ENCODE results near the gene INO80D. TPM values are rescaled to one million over a fixed set of nuclear protein-coding genes. Genes with fewer than 3 reads are reported as not detected.

INO80D gene
- total and polyA plus RNA-seq, 2 of the 13 experiments (the other 11 are each of a cell fraction or from before 2014, with no cell fraction given): 7.6 to 7.9 TPM

- no peak for TF ChIP-seq FIP1L1 (IDR thresholded peaks at IDR 0.05; ENCODE audit: borderline replicate concordance, insufficient read depth, low read depth, low read length)
- TF ChIP-seq ELF3 (CRISPR knock-in tag; IDR thresholded peaks at IDR 0.05): no peak
- TF ChIP-seq JUN (CRISPR knock-in tag; IDR thresholded peaks at IDR 0.05): no peak
- 0 out of 2 replicates have a peak, but pooled peaks have one; percentile 39 for TF ChIP-seq ZC3H4 (CRISPR knock-in tag; IDR thresholded peaks at IDR 0.05; ENCODE audit: borderline replicate concordance)
- TF ChIP-seq ZNF740 (CRISPR knock-in tag; IDR thresholded peaks at IDR 0.05): peak; percentile 31
- TF ChIP-seq PAF1 (CRISPR knock-in tag; IDR thresholded peaks at IDR 0.05): no peak
- no peak for TF ChIP-seq CC2D1A (CRISPR knock-in tag; IDR thresholded peaks at IDR 0.05)
- TF ChIP-seq ZNF672 (CRISPR knock-in tag; IDR thresholded peaks at IDR 0.05): no peak
- no peak; the same call in 1 of the 2 replicates for TF ChIP-seq MAX (IDR thresholded peaks at IDR 0.05)
- TF ChIP-seq ZSCAN29 (CRISPR knock-in tag; conservative IDR thresholded peaks at IDR 0.05): no peak
- no peak for TF ChIP-seq MZF1 (CRISPR knock-in tag; IDR thresholded peaks at IDR 0.05; ENCODE audit: borderline replicate concordance)
- TF ChIP-seq NAIF1 (CRISPR knock-in tag; IDR thresholded peaks at IDR 0.05; ENCODE audit: borderline replicate concordance): no peak
- TF ChIP-seq GATA4 (IDR thresholded peaks at IDR 0.05; ENCODE audit: borderline replicate concordance, low read depth): no peak
- TF ChIP-seq ZNF609 (CRISPR knock-in tag; IDR thresholded peaks at IDR 0.05; ENCODE audit: borderline replicate concordance): no peak
- no peak for TF ChIP-seq ZNF691 (CRISPR knock-in tag; IDR thresholded peaks at IDR 0.05; ENCODE audit: borderline replicate concordance, low read depth)
- TF ChIP-seq ZNF282 (IDR thresholded peaks at IDR 0.05; ENCODE audit: partially characterized antibody): no peak
- TF ChIP-seq POLR2AphosphoS2 (IDR thresholded peaks at IDR 0.05; ENCODE audit: low read depth, low read length): no peak
- TF ChIP-seq ZNF256 (CRISPR knock-in tag; conservative IDR thresholded peaks at IDR 0.05): no peak; the same call in 1 of the 2 replicates
- no peak; the same call in 1 of the 2 replicates for TF ChIP-seq ZBTB38 (CRISPR knock-in tag; IDR thresholded peaks at IDR 0.05)
- TF ChIP-seq DMTF1 (CRISPR knock-in tag; IDR thresholded peaks at IDR 0.05): no peak
- TF ChIP-seq HDAC6 (IDR thresholded peaks at IDR 0.05; ENCODE audit: low read depth, low read length): no peak
Measured at GRCh38 chr2:206084870-206085741, 868 bp downstream of the INO80D start (continued).

All from HepG2 (cell line).